H1 (cell line): ENCODE results near the gene PTPRF. TPM values are rescaled to one million over a fixed set of nuclear protein-coding genes. Genes with fewer than 3 reads are reported as not detected.

Experiments used
- CTCF ChIA-PET: fragments of 300-600 bp; sonication (Branson Sonifier 250); formaldehyde crosslinking; loops from one replicate; lab custom pipeline; 2021; ENCODE audit not compliant: partially characterized antibody; lab: Charles Lee
- POLR2A ChIA-PET: fragments of 300-600 bp; sonication (Branson Sonifier 250); formaldehyde crosslinking; loops from one replicate; lab custom pipeline; 2021; ENCODE audit warnings: inconsistent platforms; ENCODE audit not compliant: partially characterized antibody; lab: Charles Lee
- DNase-seq, 2 experiments: peaks; one replicate each; pipeline versions ENCODE4 v3.0.0 to v3.0.0-alpha.2; 2010 to 2022; ENCODE audit warnings: low spot score in 2 of 2, low read depth in 1 of 2, mixed read lengths in 1 of 2
- FAIRE-seq: peaks from 2 replicates; lab custom pipeline; 2011; peaks lifted over from hg19 to GRCh38; lab: Jason Lieb, UNC
- H2AFZ ChIP-seq: 2 replicates; pipeline ENCODE4 v1.8.1; 2012; ENCODE audit warnings: low read length, inconsistent platforms
- H2AK5ac ChIP-seq: 2 replicates; pipeline ENCODE4 v1.6.1; 2013; ENCODE audit warnings: low read depth, low read length
- H2BK120ac ChIP-seq: replicated peaks from 2 replicates; pipeline ENCODE3; 2013; ENCODE audit warnings: low read depth, low read length, inconsistent platforms
- H2BK12ac ChIP-seq: 2 replicates; pipeline ENCODE4 v1.6.1; 2013; ENCODE audit warnings: low read depth, low read length
- H2BK15ac ChIP-seq: 2 replicates; pipeline ENCODE4 v1.6.1; 2013; ENCODE audit warnings: low read length
- H2BK20ac ChIP-seq: 2 replicates; pipeline ENCODE4 v1.6.1; 2013; ENCODE audit warnings: low read length
- H2BK5ac ChIP-seq: 2 replicates; pipeline ENCODE4 v1.6.1; 2013; ENCODE audit warnings: low read depth, low read length
- H3K14ac ChIP-seq: 2 replicates; pipeline ENCODE4 v1.6.1; 2013; ENCODE audit warnings: inconsistent platforms; ENCODE audit not compliant: insufficient read length
- H3K18ac ChIP-seq: 2 replicates; pipeline ENCODE4 v1.6.1; 2013; ENCODE audit warnings: low read length; ENCODE audit errors: extremely low read depth
- H3K23ac ChIP-seq: 2 replicates; pipeline ENCODE4 v1.6.1; 2013; ENCODE audit warnings: inconsistent platforms; ENCODE audit not compliant: insufficient read length
- H3K23me2 ChIP-seq: 2 replicates; pipeline ENCODE4 v1.6.1; 2013; ENCODE audit warnings: low read depth, low read length
- H3K27ac ChIP-seq: 2 replicates; pipeline ENCODE4 v1.6.1; 2011; ENCODE audit warnings: low read depth, low read length, inconsistent platforms
- H3K27me3 ChIP-seq, 4 experiments: replicated peaks in 1 of 4; 1 replicate in 1 of 4; 2 replicates in 3 of 4; pipeline versions ENCODE4 v1.6.1 to v1.8.1; 2011 to 2013; ENCODE audit warnings: low read length in 3 of 4, mild to moderate bottlenecking in 3 of 4, inconsistent platforms in 2 of 4, mixed read lengths in 2 of 4, moderate library complexity in 1 of 4; ENCODE audit not compliant: control insufficient read depth in 3 of 4, insufficient read depth in 3 of 4; ENCODE audit errors: extremely low read depth in 1 of 4
- H3K36me3 ChIP-seq, 4 experiments: 2 replicates each; pipeline versions ENCODE4 v1.6.1 to v1.8.1; 2011 to 2013; ENCODE audit warnings: mild to moderate bottlenecking in 4 of 4, low read length in 3 of 4, moderate library complexity in 2 of 4, control low read depth in 1 of 4, inconsistent platforms in 1 of 4; ENCODE audit not compliant: insufficient read depth in 4 of 4, control insufficient read depth in 2 of 4
- H3K4ac ChIP-seq: replicated peaks from 2 replicates; pipeline ENCODE3; 2013; ENCODE audit warnings: low read length, low read depth, mixed read lengths, inconsistent platforms; ENCODE audit not compliant: insufficient read length
- H3K4me1 ChIP-seq, 4 experiments: replicated peaks in 1 of 4; 1 replicate in 1 of 4; 2 replicates in 3 of 4; pipeline versions ENCODE4 v1.6.1 to v1.8.1; 2011 to 2013; ENCODE audit warnings: low read length in 3 of 4, inconsistent platforms in 2 of 4, mixed read lengths in 1 of 4; ENCODE audit not compliant: insufficient read depth in 4 of 4, control insufficient read depth in 3 of 4
- H3K4me2 ChIP-seq, 2 experiments: 2 replicates each; pipeline versions ENCODE4 v1.6.1 to v1.8.1; 2011 to 2013; ENCODE audit warnings: low read depth in 2 of 2, low read length in 2 of 2, control low read depth in 1 of 2, inconsistent platforms in 1 of 2, mild to moderate bottlenecking in 1 of 2; ENCODE audit not compliant: insufficient read depth in 1 of 2
- H3K4me3 ChIP-seq, 4 experiments: fragments of 200-600, 300-600 bp in 1 of 4; sonication (generic), shearing (Covaris generic), sonication (Bioruptor Twin) in 1 of 4; 2 replicates each; pipeline versions ENCODE4 v1.5.1 to v1.8.1; 2011 to 2016; ENCODE audit warnings: low read length in 4 of 4, low read depth in 3 of 4, control low read depth in 2 of 4, inconsistent platforms in 2 of 4, mild to moderate bottlenecking in 2 of 4, mixed read lengths in 1 of 4, moderate library complexity in 1 of 4; ENCODE audit not compliant: insufficient read depth in 2 of 4; ENCODE audit errors: extremely low read depth in 1 of 4
- H3K56ac ChIP-seq: replicated peaks from 2 replicates; pipeline ENCODE3; 2013; ENCODE audit warnings: low read depth, mild to moderate bottlenecking, mixed read lengths, low read length, inconsistent platforms; ENCODE audit not compliant: insufficient read length
- H3K79me1 ChIP-seq: 2 replicates; pipeline ENCODE4 v1.6.1; 2013; ENCODE audit warnings: low read depth, low read length, control low read depth
- H3K79me2 ChIP-seq, 2 experiments: 2 replicates each; pipeline versions ENCODE4 v1.6.1 to v1.8.1; 2012 to 2013; ENCODE audit warnings: low read length in 2 of 2, mild to moderate bottlenecking in 2 of 2, inconsistent platforms in 1 of 2; ENCODE audit not compliant: insufficient read depth in 2 of 2, control insufficient read depth in 1 of 2
- H3K9ac ChIP-seq, 4 experiments: replicated peaks in 1 of 4; 1 replicate in 1 of 4; 2 replicates in 3 of 4; pipeline versions ENCODE4 v1.6.1 to v1.8.1; 2011 to 2013; ENCODE audit warnings: low read depth in 3 of 4, low read length in 3 of 4, control low read depth in 2 of 4, mild to moderate bottlenecking in 2 of 4, moderate library complexity in 2 of 4, inconsistent platforms in 1 of 4; ENCODE audit errors: extremely low read depth in 1 of 4
- H3K9me3 ChIP-seq, 2 experiments: 2 replicates each; pipeline versions ENCODE4 v1.6.1 to v1.8.1; 2012 to 2013; ENCODE audit warnings: mild to moderate bottlenecking in 2 of 2, moderate library complexity in 2 of 2, control low read depth in 1 of 2, inconsistent platforms in 1 of 2, low read depth in 1 of 2, low read length in 1 of 2, mixed read lengths in 1 of 2; ENCODE audit not compliant: insufficient read depth in 2 of 2
- H4K20me1 ChIP-seq, 2 experiments: replicated peaks in 1 of 2; 2 replicates each; pipeline versions ENCODE3 to v1.8.1; 2011 to 2013; ENCODE audit warnings: inconsistent platforms in 2 of 2, low read length in 2 of 2, mild to moderate bottlenecking in 1 of 2; ENCODE audit not compliant: insufficient read depth in 2 of 2, control insufficient read depth in 1 of 2
- H4K5ac ChIP-seq: 2 replicates; pipeline ENCODE4 v1.6.1; 2013; ENCODE audit warnings: low read length, low read depth, mixed read lengths, inconsistent platforms; ENCODE audit not compliant: insufficient read length
- H4K8ac ChIP-seq: 2 replicates; pipeline ENCODE4 v1.8.0; 2013; ENCODE audit warnings: mild to moderate bottlenecking, moderate library complexity, low read length, inconsistent platforms; ENCODE audit not compliant: insufficient read depth; ENCODE audit errors: extremely low read depth
- H4K91ac ChIP-seq: replicated peaks from 2 replicates; pipeline ENCODE3; 2013; ENCODE audit warnings: low read length, mixed read lengths, inconsistent platforms; ENCODE audit not compliant: insufficient read length
- CHD1 ChIP-seq: IDR thresholded peaks from 2 replicates; pipeline ENCODE4 v1.6.1; 2012; ENCODE audit warnings: low read depth, low read length, improper control_type of control experiment
- whole genome bisulfite sequencing, 2 experiments: shearing (Covaris generic) in 1 of 2; methylation state at CpG; one replicate each; pipeline versions ENCODE4 v1.1.6 to v1.1.7; 2013 to 2015; ENCODE audit warnings: low lambda C conversion rate in 2 of 2, mixed read lengths in 2 of 2, inconsistent platforms in 1 of 2, low coverage in 1 of 2, missing lambda C conversion rate in 1 of 2; ENCODE audit not compliant: insufficient replicate concordance in 2 of 2, insufficient coverage in 1 of 2, insufficient read length in 1 of 2; ENCODE audit errors: extremely low coverage in 1 of 2, missing lambda C conversion rate in 1 of 2; 5-methylcytosine and 5-hydroxymethylcytosine counted together
- polyA plus RNA-seq, 7 experiments: library from polyadenylated mRNA; depleted of rRNA in 3 of 7; stranded (reverse) in 5 of 7; unstranded in 2 of 7; fragments of >200 nt in 5 of 7; fragments of 200-250 nt in 2 of 7; gene quantifications; 1 replicate in 5 of 7; 2 replicates in 1 of 7; 4 replicates in 1 of 7; pipeline versions ENCODE4 v1.2.1 to v1.2.3, GENCODE V29; 2011 to 2013; ENCODE audit warnings: missing spikeins in 2 of 7, mixed read lengths in 2 of 7
- total RNA-seq: library from RNA; stranded (reverse); fragmentation: NEBNext Ultra II Directional; extraction: Animal tissue kit (Norgen Biotek cat#: 25700); gene quantifications from 2 replicates; pipeline ENCODE4 v1.2.1, GENCODE V29; 2021

PTPRF gene
- total and polyA plus RNA-seq, 2 of the 8 experiments (the other 6 are each of a cell fraction or from before 2014, with no cell fraction given) = 136 to 231 TPM

GRCh38 chr1:43522776-43523480 lies 7.8 kb upstream of the PTPRF start:
- CTCF ChIA-PET = interaction anchor here (1.2 kb wide), 1 partner anchor 50 kb away, joined by 3 read pairs; no protein-coding TSS in a partner anchor

More at GRCh38 chr1:43522776-43523480, 7.8 kb upstream of the PTPRF start:
- H3K27ac ChIP-seq = no peak overlapping the region
- no peak overlapping the region for H3K14ac ChIP-seq
- no peaks in the 10 kb centered on the region for H3K36me3 ChIP-seq
- no peak overlapping the region for H3K9ac ChIP-seq
- no peak overlapping the region for H2BK5ac ChIP-seq
- H4K8ac ChIP-seq = no peak overlapping the region
- TF ChIP-seq CHD1 = no peak
- no peak overlapping the region for H2AFZ ChIP-seq
- no peaks in the 10 kb centered on the region for H4K20me1 ChIP-seq
- no peaks in the 10 kb centered on the region for H3K79me2 ChIP-seq
- H3K56ac ChIP-seq = no peak overlapping the region
- H3K23ac ChIP-seq = no peak overlapping the region
- 0 out of 2 replicates have a peak overlapping the region, but pooled peaks have one; percentile 19 for H2BK12ac ChIP-seq
- H4K5ac ChIP-seq = no peak overlapping the region
- H3K9me3 ChIP-seq = no peaks in the 10 kb centered on the region
- H4K91ac ChIP-seq = no peak overlapping the region
- H2BK20ac ChIP-seq = no peak overlapping the region
- H3K18ac ChIP-seq = peak overlapping the region; percentile 40; the same call in 1 of the 2 replicates
- no peak for FAIRE-seq
- no peak overlapping the region for H2BK120ac ChIP-seq
- H3K4ac ChIP-seq = no peak overlapping the region
- DNase-seq = no peak
- no peak overlapping the region for H2AK5ac ChIP-seq
- H3K79me1 ChIP-seq = no peaks in the 10 kb centered on the region
- H3K23me2 ChIP-seq = no peaks in the 10 kb centered on the region
- POLR2A ChIA-PET = interaction anchor here (1.0 to 1.5 kb wide), 2 partner anchors 15 to 68 kb away, joined by 3 to 5 read pairs; no protein-coding TSS in a partner anchor
- no peak overlapping the region; the same call in 1 of the 2 replicates for H2BK15ac ChIP-seq
- no peak overlapping the region for H3K4me2 ChIP-seq
- no peaks in the 10 kb centered on the region; a peak in 1 of 7 replicates for H3K4me1 ChIP-seq
- no peak overlapping the region for H3K4me3 ChIP-seq
- WGBS, 2 experiments = 92% methylated on average over 13 of the region's 13 CpGs; no CpG with 5 or more reads in 1 of the 2 experiments
- H3K27me3 ChIP-seq = peaks cover 0 to 3% (median 0%) of the 10 kb centered on the region in 4 experiments; a peak in 1 of 7 replicates
